PC-9 (cell line): ENCODE results near the gene LRRC19. TPM values are rescaled to one million over a fixed set of nuclear protein-coding genes. Genes with fewer than 3 reads are reported as not detected.

Source experiments
- BruUV-seq: library from RNA; stranded (reverse); fragments of 400-500 nt; replicated peaks from 2 replicates; lab custom pipeline; 2021; lab: Mats Ljungman, UMichigan
- CTCF ChIA-PET: fragments of 300-600 bp; sonication (Branson Sonifier 250); formaldehyde crosslinking; loops from one replicate; lab custom pipeline; 2022; ENCODE audit warnings: antibody characterized with exemption; lab: Charles Lee
- POLR2A ChIA-PET: fragments of 300-600 bp; sonication (Branson Sonifier 250); formaldehyde crosslinking; loops from one replicate; lab custom pipeline; 2022; ENCODE audit warnings: antibody characterized with exemption; ENCODE audit not compliant: unreplicated experiment; lab: Charles Lee
- DNase-seq, 2 experiments: peaks; one replicate each; pipeline versions ENCODE4 v3.0.0 to v3.0.0-alpha.2; 2015 to 2022; ENCODE audit warnings: mixed read lengths in 1 of 2
- H2AFZ ChIP-seq: fragments of 200-600 bp; sonication (generic); 2 replicates; pipeline ENCODE4 v1.8.1; 2017; ENCODE audit warnings: antibody characterized with exemption
- H3F3A ChIP-seq: fragments of 200-600 bp; sonication (generic); 2 replicates; pipeline ENCODE4 v1.8.1; 2017; ENCODE audit warnings: antibody characterized with exemption, mild to moderate bottlenecking, low read depth; ENCODE audit not compliant: insufficient read depth
- H3K27ac ChIP-seq: fragments of 200-600 bp; sonication (generic); 2 replicates; pipeline ENCODE4 v1.6.1; 2016; ENCODE audit warnings: mixed run types
- H3K27me3 ChIP-seq: fragments of 200-600 bp; sonication (generic); 2 replicates; pipeline ENCODE4 v1.6.1; 2016; ENCODE audit warnings: low read depth, mixed run types; ENCODE audit not compliant: insufficient read depth
- H3K36me3 ChIP-seq: fragments of 200-600 bp; sonication (generic); 2 replicates; pipeline ENCODE4 v1.6.1; 2016; ENCODE audit warnings: low read depth, mixed run types
- H3K4me1 ChIP-seq: fragments of 200-600 bp; sonication (generic); replicated peaks from 2 replicates; pipeline ENCODE4 v1.6.1; 2016; ENCODE audit warnings: mixed run types; ENCODE audit not compliant: insufficient read depth
- H3K4me2 ChIP-seq: fragments of 200-600 bp; sonication (generic); 2 replicates; pipeline ENCODE4 v1.6.1; 2017; ENCODE audit warnings: mixed run types
- H3K4me3 ChIP-seq: fragments of 200-600 bp; sonication (generic); 2 replicates; pipeline ENCODE4 v1.6.1; 2016; ENCODE audit warnings: mixed run types
- H3K79me2 ChIP-seq: fragments of 200-600 bp; sonication (generic); 2 replicates; pipeline ENCODE4 v1.6.1; 2017; ENCODE audit warnings: low read depth, mixed run types
- H3K9me2 ChIP-seq: fragments of 200-600 bp; sonication (generic); 2 replicates; pipeline ENCODE4 v1.8.1; 2017; ENCODE audit warnings: mild to moderate bottlenecking; ENCODE audit not compliant: insufficient read depth
- H3K9me3 ChIP-seq: fragments of 200-600 bp; sonication (generic); 2 replicates; pipeline ENCODE4 v1.8.1; 2016; ENCODE audit warnings: low read depth; ENCODE audit not compliant: insufficient read depth
- H4K20me1 ChIP-seq: fragments of 200-600 bp; sonication (generic); 2 replicates; pipeline ENCODE4 v1.8.1; 2017; ENCODE audit not compliant: insufficient read depth
- CTCF ChIP-seq: fragments of 200-600 bp; sonication (generic); conservative IDR thresholded peaks from 2 replicates; pipeline ENCODE4 v1.6.1; 2017; ENCODE audit warnings: mixed run types, antibody characterized with exemption, mild to moderate bottlenecking, moderate library complexity
- EZH2 ChIP-seq: fragments of 200-600 bp; sonication (generic); IDR thresholded peaks from 2 replicates; pipeline ENCODE4 v1.8.0; 2017; ENCODE audit warnings: antibody characterized with exemption, low read depth
- intact Hi-C: fragments of 100-400 bp; cut with micrococcal nuclease; formaldehyde crosslinking; loops from one replicate; pipeline ENCODE4 v1.10.0; 2022; ENCODE audit not compliant: unreplicated experiment
- total RNA-seq: library from RNA; stranded (reverse); gene quantifications from 2 replicates; pipeline ENCODE4 v1.2.3, GENCODE V29; 2021

The LRRC19 gene
- total RNA-seq, 1 experiment from 2014 or later, result not detected

- ChIA-PET POLR2A (no interaction called here), CTCF (no interaction called here)
- BruUV-seq, result no TSS peak
- TF ChIP-seq EZH2, result no peak
- no peak for TF ChIP-seq CTCF
- no peak overlapping the region for H3K4me3 ChIP-seq
- DNase-seq, result no peak
- no peak overlapping the region for H3K27ac ChIP-seq
- H3K27me3 ChIP-seq, result no peaks in the 10 kb centered on the region
- H4K20me1 ChIP-seq, result no peaks in the 10 kb centered on the region
- no peaks in the 10 kb centered on the region for H3K9me3 ChIP-seq
- H3K4me2 ChIP-seq, result no peak overlapping the region
- H3K4me1 ChIP-seq, result no peaks in the 10 kb centered on the region
- no peaks in the 10 kb centered on the region for H3K79me2 ChIP-seq
- no peak overlapping the region for H2AFZ ChIP-seq
- intact Hi-C loops, result no loop called here
- no peaks in the 10 kb centered on the region for H3K9me2 ChIP-seq
- no peaks in the 10 kb centered on the region for H3K36me3 ChIP-seq
- H3F3A ChIP-seq, result no peaks in the 10 kb centered on the region
These were observed 37.0 kb upstream of the LRRC19 start for GRCh38 chr9:27042476-27042875.

DNA sequence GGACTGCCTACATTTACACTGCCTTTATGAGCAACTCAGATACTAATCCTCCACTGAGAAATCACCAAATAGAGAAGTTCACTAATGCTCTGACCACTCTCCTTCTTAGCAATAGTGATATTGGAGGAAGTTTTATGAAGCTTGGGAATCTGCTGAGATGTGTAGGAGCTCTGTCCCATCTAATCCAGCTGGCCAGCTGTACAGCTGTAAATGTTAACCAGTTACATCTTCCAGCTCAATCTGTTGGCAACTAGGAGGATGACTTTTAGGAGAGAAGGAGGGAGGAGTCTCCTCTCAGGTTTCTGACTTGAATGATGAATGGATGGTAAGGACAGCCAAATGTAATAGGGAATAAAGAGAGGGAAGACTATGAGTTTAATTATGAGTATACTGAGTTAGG lies 36.3 kb upstream of the LRRC19 start:
- no peaks in the 10 kb centered on the region for H3K4me1 ChIP-seq
- H3K4me2 ChIP-seq, result no peak overlapping the region
- no peaks in the 10 kb centered on the region for H3K9me3 ChIP-seq
- intact Hi-C loops, result no loop called here
- H3K79me2 ChIP-seq, result no peaks in the 10 kb centered on the region
- DNase-seq, result no peak
- no peaks in the 10 kb centered on the region for H3F3A ChIP-seq
- TF ChIP-seq CTCF (no peak), EZH2 (no peak)
- BruUV-seq, result no TSS peak
- no peak overlapping the region for H3K4me3 ChIP-seq
- H3K36me3 ChIP-seq, result no peaks in the 10 kb centered on the region
- ChIA-PET CTCF (no interaction called here), POLR2A (no interaction called here)
- H4K20me1 ChIP-seq, result no peaks in the 10 kb centered on the region
- no peaks in the 10 kb centered on the region for H3K9me2 ChIP-seq
- no peaks in the 10 kb centered on the region for H3K27me3 ChIP-seq
- H2AFZ ChIP-seq, result no peak overlapping the region
- H3K27ac ChIP-seq, result no peak overlapping the region

DNA sequence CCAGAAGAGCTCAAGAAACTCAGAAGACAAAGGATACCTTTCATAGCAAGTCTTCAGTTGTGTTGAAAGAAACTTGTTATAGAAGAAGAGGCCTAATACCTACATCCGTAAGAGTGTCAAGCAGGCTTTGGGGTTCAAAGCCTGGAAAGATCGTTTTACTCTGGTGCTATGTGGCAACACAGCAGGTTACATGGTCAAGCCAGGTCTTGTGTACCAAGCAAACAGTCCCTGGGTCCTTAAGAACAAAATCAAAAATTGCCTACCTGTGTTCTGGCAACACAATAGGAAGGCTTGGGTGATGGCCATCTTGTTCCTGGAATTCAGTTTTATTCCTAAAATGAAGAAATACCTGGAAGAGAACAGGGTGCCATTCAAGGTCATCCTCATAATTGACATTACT lies 32.0 kb upstream of the LRRC19 start:
- BruUV-seq, result no TSS peak
- Histone ChIP-seq H3K9me2 (no peaks in the 10 kb centered on the region), H3K27ac (no peak overlapping the region), H3K79me2 (no peaks in the 10 kb centered on the region), H3K36me3 (no peaks in the 10 kb centered on the region), H2AFZ (no peak overlapping the region), H3K27me3 (no peaks in the 10 kb centered on the region), H4K20me1 (no peaks in the 10 kb centered on the region), H3F3A (0 out of 2 replicates have a peak, but pooled peaks cover 5% of the 10 kb centered on the region), H3K4me2 (no peak overlapping the region), H3K4me1 (no peaks in the 10 kb centered on the region), H3K9me3 (no peaks in the 10 kb centered on the region), H3K4me3 (no peak overlapping the region)
- ChIA-PET POLR2A (no interaction called here), CTCF (interaction anchor here (0.6 kb wide), 1 partner anchor 211 kb away, joined by 5 read pairs; no protein-coding TSS in a partner anchor)
- DNase-seq, result no peak
- intact Hi-C loops, result loop anchor here (10.0 kb wide), 1 partner anchor 147 kb away; no protein-coding TSS in a partner anchor
- TF ChIP-seq CTCF (no peak), EZH2 (no peak)
